GM04503 (cell line): Measurements from ENCODE around the gene SLC34A3.
"Not testable (repeated sequence)": the region's sequence is repeated elsewhere in the genome, so short reads cannot be mapped to it uniquely, and the experiment has no call there.

Experiments
- DNase-seq: peaks from one replicate; pipeline ENCODE4 v3.0.0-alpha.2; 2012; ENCODE audit warnings: low read depth

The SLC34A3 gene

DNA sequence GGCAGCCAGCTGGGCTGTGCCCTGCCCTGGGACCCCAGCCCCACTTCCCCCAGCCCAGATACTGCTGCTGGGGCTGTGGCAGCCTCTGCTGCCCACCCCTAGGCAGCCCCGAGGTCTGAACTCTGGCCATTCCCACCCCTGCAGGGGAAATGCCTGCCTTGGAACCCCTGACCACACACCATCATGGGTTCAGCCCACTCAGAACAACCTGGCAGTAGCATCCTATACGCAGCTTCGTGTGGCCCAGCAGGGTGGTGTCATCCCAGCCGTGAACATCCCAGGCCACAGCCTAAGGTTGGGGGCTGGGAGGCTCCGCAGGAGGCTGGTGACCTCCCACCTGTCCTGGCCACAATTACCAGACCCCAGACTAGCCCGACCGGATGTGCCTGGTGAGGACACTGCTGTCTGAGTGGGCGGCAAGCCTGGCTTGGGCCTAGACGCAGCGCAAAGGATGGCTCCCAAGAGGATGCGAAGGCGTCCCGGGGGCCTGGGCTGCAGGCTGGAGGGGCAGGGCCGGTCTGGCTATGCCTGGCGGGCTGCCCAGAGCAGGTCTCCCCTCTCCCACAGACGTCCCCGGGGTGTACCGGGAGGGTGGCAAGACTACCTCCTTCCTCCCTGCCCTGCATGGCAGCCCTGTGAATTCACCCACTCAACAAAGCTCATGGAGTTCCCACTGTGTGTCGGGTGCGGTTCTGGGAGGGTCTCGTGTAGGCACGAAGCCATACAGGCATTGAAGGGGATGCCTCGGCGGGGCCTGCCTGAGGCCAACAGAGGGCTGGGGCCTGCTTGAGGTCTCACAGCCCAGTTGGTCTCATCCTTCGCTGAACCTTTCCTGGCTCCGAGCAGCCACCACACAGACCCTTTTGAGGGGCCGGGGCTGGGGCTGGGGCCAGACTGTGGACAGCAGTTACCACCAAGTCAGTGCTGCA is 1.5 kb upstream of the SLC34A3 start:
- no peak for DNase-seq

DNA sequence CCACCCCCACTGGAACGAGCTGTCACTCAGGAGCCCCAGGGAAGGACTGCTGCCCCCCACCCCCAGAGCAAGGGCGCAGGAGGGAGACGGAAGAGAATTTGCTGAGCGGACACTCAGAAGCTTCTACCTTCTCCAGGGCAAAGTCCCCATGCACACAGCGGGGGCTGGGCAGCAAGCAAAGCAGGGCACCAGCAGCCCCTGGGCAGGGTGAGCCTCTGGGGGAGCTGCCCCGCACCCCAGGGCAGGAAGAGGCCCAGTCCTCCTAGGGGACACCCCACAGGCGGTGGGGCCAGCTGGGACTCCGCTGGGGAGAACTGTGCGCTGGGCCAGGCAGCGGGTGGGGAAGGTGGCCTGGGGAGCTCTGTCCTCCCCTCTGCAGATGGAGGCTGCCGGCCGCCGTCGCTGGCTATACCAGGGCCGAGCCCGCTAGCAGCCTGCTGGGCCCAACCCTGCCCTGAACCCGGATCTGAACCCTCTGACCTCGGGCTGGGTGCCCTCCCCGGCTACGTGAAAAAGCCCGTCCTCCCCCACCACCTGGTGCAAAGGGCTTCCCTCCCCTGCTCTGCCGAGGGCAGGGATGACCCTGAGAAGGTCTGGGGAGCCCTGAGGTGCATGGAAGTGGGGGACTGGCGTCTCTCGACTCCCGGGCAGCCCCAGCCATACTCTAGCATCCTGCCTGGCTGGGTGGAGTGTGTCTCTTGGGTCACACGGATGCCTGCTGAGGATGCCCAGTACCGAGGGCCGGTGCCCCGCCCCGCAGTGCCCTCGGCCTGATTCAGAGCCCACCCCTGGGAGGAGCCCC is 597 bp upstream of the SLC34A3 start:
- no peak for DNase-seq

DNA sequence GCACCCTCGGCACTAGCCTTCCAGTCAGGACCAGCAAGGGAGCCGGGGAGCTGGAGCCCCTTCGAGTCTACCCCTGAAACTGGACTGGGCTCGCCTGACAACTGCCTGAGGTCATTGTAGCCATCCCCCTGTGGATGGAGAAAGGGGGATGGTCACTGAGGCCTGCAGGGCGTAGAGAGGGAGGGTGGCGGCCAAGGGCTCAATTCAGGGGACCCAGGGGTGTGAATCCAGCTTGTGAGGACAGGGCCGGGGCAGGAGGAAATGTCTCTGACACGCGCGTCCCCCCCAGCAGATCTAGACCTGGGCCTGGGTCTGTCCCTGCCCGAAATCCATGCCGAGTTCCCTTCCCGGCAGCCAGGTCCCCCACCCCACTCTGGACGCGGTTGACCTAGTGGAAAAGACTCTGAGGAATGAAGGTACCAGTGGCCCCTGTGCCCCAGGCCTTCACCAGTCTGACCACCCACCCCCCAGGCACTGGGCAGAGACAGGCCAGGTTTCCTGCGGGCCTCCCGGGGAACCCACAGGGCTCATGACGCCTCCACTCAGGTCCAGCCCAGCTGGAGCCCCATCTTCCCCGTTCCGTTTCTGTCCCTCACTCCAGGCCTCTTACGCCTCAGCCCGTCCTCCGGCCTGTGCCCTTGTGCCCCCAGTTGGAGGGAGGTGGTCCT is 805 bp downstream of the SLC34A3 start:
- DNase-seq, result no peak

- DNase-seq, result no peak
Measured at GRCh38 chr9:137232101-137232500, 1.4 kb downstream of the SLC34A3 start.

DNA sequence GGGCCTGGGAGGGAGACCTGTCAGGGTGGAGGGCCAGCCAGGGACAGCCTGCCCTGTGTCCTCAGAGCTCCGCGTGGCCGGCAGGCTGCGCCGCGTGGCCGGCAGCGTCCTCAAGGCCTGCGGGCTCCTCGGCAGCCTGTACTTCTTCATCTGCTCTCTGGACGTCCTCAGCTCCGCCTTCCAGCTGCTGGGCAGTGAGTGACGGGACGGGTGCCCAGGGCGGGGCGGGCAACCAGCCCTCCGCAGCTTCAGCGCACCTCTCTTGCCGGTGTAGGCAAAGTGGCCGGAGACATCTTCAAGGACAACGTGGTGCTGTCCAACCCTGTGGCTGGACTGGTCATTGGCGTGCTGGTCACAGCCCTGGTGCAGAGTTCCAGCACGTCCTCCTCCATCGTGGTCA is 1.8 kb downstream of the SLC34A3 start:
- DNase-seq, result no peak

- no peak for DNase-seq
Measured at GRCh38 chr9:137233143-137233980, 2.7 kb downstream of the SLC34A3 start.

GRCh38 chr9:137234055-137234697 is 3.5 kb downstream of the SLC34A3 start:
- DNase-seq, result no peak

- no peak for DNase-seq
Measured at GRCh38 chr9:137234758-137235423, 4.2 kb downstream of the SLC34A3 start.

DNA sequence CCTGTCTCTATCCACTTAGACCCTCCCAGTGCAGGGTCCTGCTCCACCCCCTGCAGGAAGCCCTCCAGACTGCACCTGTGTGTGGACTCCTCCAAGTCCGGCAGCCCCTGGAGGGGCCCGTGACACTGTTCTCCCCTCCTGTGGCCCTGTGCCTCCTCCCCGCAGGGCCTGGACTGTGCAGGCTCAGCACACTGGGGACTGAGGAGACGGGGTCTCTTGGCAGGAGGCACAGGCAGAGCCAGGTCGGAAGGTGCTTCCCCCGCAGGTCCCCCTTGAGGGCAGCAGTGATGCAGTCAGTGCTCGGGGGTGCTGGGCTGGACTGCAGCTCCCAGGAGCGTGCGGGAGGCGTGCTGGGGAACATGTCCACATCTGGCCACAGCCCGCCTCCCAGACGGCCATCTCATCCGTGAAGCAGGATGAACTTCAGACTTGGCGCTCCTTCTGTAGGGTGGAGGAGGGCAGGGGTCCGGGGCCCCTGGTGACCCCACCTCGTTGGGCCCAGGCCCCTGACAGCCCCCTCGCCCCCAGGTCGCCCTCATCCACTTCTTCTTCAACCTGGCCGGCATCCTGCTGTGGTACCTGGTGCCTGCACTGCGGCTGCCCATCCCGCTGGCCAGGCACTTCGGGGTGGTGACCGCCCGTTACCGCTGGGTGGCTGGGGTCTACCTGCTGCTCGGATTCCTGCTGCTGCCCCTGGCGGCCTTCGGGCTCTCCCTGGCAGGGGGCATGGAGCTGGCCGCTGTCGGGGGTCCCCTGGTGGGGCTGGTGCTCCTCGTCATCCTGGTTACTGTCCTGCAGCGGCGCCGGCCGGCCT is 4.9 kb downstream of the SLC34A3 start:
- no peak for DNase-seq

GRCh38 chr9:137236238-137236935 is 5.7 kb downstream of the SLC34A3 start:
- no peak for DNase-seq

DNA sequence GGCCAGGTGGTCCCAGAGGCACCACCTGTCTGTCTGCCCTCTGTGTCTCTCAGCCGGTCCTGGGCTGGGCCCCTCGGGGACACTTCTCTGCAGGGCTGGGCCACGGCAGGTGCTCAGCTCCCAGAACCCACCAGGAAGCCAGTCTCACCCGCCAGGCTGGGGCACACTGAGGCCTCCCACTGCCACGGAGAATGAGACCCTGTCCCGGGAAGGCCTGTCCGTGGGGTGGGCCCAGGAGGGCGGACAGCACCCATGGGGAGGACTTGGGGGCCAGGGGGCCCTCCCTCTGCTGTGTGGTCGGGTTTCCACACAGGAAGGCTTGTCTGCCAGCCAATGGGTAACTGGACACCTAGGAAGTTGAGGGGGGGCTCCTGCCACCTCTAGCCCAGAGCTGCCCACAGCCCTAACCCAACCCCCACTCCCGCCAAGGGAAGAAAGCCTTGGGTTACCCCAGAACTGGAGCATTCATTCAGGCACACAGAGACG is 6.3 kb downstream of the SLC34A3 start:
- no peak for DNase-seq

DNA sequence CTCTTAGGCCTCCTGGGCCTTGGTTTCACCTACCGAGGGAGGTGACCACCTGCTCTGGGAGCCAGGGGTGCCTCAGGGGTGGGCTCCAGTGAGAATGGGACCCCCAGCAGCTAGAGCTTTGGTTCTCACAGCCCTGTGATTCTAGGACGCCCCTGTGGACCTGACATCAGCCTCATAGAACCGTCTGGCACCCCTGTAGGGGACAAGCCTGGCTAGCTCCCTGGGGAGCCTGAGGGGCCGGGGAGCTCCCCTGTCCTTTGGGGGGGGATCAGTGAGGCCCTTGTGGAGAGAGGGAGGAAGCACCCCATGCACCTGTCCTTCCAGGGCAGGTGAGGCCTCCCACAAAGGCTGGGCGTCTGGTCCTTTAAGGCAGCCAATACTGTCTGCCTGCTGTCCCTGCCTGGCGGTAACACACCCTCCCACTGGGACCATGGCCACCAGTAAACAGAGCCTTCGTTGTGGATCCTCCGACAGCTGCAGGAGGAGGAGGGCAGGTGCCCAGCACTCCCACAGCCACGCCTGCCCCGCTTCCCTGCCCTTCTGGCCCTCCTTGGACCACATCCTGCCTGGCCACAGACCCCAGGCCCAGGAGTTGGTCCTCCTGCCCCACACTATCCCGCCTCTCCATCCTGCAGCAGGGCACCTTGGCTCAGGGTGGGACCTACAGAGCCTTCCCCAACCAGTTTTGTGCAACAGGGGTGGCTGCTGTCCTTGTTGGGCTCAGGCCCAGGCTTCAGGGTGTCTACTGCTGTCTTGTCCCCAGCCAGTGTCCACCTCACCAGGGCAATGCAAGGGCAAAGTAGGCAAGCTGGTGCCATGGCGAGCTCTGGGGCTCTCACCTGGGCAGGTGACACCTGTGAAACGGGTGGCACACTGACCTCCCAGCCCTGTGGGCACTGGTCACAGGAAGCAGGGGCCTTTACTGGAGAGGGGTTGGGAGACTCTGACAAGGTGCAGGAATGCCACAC is 7.3 kb downstream of the SLC34A3 start:
- DNase-seq, result no peak

GRCh38 chr9:137239541-137240200 is 9.0 kb downstream of the SLC34A3 start:
- DNase-seq, result not testable (repeated sequence)

DNA sequence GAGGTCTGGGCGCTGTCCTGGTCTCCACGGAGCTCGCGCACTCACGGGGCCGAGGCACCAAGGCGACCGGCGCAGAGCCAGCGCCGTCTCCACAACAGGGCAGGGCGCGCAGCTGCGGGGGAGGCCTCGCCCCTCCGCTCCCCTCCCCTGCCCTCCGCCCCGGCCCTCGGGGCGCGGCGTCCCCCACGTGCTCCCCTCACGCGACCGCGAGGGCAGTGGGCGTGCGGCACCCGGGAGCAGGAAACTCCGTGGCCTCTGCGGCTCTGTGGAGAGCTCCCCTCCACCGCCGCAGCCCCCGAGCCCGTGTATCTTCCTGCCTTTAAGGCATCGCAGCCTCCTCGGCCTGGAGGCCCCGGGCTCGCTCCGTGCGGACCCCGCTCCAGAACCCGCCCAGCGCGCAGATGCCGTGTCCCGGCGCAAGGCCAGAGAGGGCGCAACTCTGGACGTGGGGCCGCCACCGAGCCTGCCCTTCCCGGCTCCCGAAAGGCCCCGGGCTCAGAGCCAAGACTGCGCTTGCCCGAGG is 9.7 kb downstream of the SLC34A3 start:
- peak; percentile 45 for DNase-seq

DNA sequence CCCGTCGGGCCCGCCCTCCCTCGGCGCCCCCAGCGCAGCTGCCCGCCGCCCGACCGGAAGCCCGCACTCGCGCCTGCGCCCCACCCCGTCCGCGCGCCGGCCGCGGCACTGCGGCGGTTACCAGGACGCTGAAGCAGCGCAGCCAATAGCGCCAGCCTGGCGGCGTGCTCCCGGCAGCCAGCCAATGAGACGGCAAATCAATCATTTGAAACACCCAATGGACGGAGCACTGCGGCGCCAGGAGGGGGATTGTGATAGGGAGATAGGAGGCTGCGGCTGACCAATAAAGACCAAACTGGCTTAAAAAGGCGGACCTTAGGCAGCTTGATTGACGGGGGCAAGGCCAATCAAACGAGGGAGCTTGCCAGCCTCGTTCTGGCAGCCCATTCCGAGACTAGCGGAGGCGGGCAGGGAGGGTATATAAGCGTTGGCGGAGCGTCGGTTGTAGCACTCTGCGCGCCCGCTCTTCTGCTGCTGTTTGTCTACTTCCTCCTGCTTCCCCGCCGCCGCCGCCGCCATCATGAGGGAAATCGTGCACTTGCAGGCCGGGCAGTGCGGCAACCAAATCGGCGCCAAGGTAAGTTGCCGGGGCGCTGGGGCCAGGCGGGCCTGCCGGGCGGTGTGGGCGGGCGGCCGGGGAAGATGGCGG is 10.3 kb downstream of the SLC34A3 start, which contains the start of gene TUBB4B:
TUBB4B (plus strand) TSS at position 447 of the 649 bp plus-strand sequence; CDS start at position 521, 74 bp downstream.
- DNase-seq, result peak; percentile 98
